GM12801 (cell line): ENCODE data around the gene TGFBR3L.

Experiments used
- CTCF ChIP-seq: IDR thresholded peaks from one replicate; pipeline ENCODE4 v1.5.1; 2011; ENCODE audit warnings: control low read depth; ENCODE audit not compliant: insufficient read length; ENCODE audit errors: extremely low read depth

The TGFBR3L gene

GRCh38 chr19:7917267-7918061 is 2.8 kb downstream of the TGFBR3L start:
- TF ChIP-seq CTCF, result no peak

- TF ChIP-seq CTCF, result no peak
Observed at GRCh38 chr19:7918615-7919421, 4.2 kb downstream of the TGFBR3L start.

GRCh38 chr19:7919610-7920518 is 5.2 kb downstream of the TGFBR3L start, which contains the start of gene SNAPC2:
Gene SNAPC2 (plus strand): TSS chr19:7920338. CDS start chr19:7920367, 29 bp downstream.
- TF ChIP-seq CTCF, result no peak

- TF ChIP-seq CTCF, result no peak
Observed at GRCh38 chr19:7920519-7921301, 6.1 kb downstream of the TGFBR3L start.

GRCh38 chr19:7921302-7921966 is 6.8 kb downstream of the TGFBR3L start:
- no peak for TF ChIP-seq CTCF

GRCh38 chr19:7921967-7922835 is 7.6 kb downstream of the TGFBR3L start:
- TF ChIP-seq CTCF, result no peak
